GM20431 (cell line): Measurements from ENCODE around the gene TMEM50A.
"Not testable (repeated sequence)": the region's sequence is repeated elsewhere in the genome, so short reads cannot be mapped to it uniquely, and the experiment has no call there.

Source experiments
- in situ Hi-C: fragments of 300-500 bp; cut with MseI, MboI; formaldehyde crosslinking; loops from one replicate; pipeline ENCODE4 v1.15.0; 2020; ENCODE audit warnings: low sequenced_read_pairs; ENCODE audit not compliant: unreplicated experiment

Gene TMEM50A

GRCh38 chr1:25382543-25382942 is 44.4 kb downstream of the TMEM50A start:
- in situ Hi-C loops, result not testable (repeated sequence)

GRCh38 chr1:25383090-25383489 is 45.0 kb downstream of the TMEM50A start:
- in situ Hi-C loops, result not testable (repeated sequence)

- in situ Hi-C loops, result not testable (repeated sequence)
These were observed 45.7 kb downstream of the TMEM50A start for GRCh38 chr1:25383875-25384274.

GRCh38 chr1:25387096-25387495 is 49.0 kb downstream of the TMEM50A start:
- in situ Hi-C loops, result not testable (repeated sequence)

GRCh38 chr1:25388691-25389090 is 50.6 kb downstream of the TMEM50A start:
- in situ Hi-C loops, result not testable (repeated sequence)

- in situ Hi-C loops, result not testable (repeated sequence)
These were observed 51.6 kb downstream of the TMEM50A start for GRCh38 chr1:25389721-25390120.

- in situ Hi-C loops, result no loop called here
These were observed 54.7 kb downstream of the TMEM50A start for GRCh38 chr1:25392841-25393240.

- in situ Hi-C loops, result not testable (repeated sequence)
These were observed 59.4 kb downstream of the TMEM50A start for GRCh38 chr1:25397549-25397948.

- in situ Hi-C loops, result not testable (repeated sequence)
These were observed 59.9 kb downstream of the TMEM50A start for GRCh38 chr1:25398079-25398478.

- in situ Hi-C loops, result not testable (repeated sequence)
These were observed 65.0 kb downstream of the TMEM50A start for GRCh38 chr1:25402947-25403803.

GRCh38 chr1:25405731-25406305 is 67.7 kb downstream of the TMEM50A start:
- in situ Hi-C loops, result not testable (repeated sequence)

GRCh38 chr1:25409641-25410427 is 71.7 kb downstream of the TMEM50A start:
- in situ Hi-C loops, result not testable (repeated sequence)
